Dedifferentiated amniotic fluid mesenchymal stem cell (primary cell): ENCODE measurements around the gene IGFBP4.

Experiments used
- DNase-seq: peaks from one replicate; pipeline ENCODE4 v3.0.0-alpha.2; 2016; ENCODE audit errors: extremely low spot score

The IGFBP4 gene

DNA sequence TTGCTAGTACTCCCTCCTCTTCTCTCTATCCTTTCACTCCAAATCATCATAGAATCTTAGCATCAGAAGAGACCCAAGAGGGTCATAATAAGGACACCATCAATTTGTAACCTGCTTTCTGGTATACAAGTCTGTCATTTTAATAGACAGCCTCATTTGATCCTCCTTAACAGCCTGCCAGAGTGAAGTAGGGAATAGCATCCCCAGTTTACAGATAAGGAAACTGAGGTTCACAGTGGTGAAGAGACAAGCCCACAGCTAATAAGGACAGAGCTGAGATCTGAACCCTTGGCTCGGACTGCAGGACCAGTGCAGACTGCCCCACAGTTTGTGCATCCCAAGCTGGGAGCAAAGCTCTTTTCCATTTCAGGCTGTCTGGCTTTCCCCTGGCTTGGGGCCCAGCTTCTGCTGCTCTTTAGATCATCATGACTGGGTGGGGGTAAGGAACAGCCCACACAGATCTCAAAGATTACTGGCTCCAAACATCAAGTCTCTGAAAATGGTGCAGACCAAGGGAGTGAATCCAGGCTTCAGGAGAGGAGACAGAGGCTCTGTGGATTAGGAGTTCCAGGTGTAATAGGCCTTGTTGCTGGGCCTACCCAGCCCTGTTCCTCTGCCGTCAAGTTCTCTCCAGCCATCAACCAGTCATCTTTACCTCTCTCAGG, 10.3 kb upstream of the IGFBP4 start:
- peak; percentile 59 for DNase-seq

- no peak for DNase-seq
Measured at GRCh38 chr17:40433551-40434415, 9.5 kb upstream of the IGFBP4 start.

- no peak for DNase-seq
Measured at GRCh38 chr17:40436636-40437035, 6.6 kb upstream of the IGFBP4 start.

DNA sequence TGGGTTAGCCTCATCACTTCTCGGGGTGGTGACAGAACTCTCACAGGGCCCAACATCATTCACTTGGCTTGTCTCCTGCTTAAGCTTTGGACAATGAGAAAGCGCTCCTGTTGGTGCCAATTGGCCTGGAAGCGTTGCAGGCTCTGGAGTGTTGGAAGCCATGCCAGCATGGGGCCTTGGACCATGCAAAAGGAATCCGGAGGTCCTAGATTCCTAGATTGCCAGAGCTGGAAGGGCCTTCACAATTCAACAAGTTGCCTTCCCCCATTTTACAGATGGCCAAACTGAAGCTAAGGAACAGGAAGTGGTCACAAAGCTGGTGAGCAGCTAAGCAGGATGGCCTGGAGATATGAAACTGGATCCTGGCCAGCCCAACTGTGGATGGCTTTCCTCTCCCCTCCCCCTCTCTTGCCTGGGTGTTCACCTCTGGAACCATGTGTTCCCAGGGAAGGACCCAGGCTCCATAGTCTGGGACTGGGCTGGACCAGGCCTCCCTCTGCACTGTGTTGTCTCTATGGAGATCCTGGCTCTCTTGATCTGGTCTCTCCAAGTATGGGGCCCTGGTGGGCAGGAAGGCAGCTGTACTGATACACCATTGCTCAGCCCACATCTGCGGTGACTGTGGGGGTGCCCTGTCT, 6.0 kb upstream of the IGFBP4 start:
- no peak for DNase-seq

GRCh38 chr17:40440166-40440565, 3.1 kb upstream of the IGFBP4 start:
- DNase-seq = no peak

GRCh38 chr17:40442392-40443195, 656 bp upstream of the IGFBP4 start:
- DNase-seq = no peak

GRCh38 chr17:40443988-40444899, 994 bp downstream of the IGFBP4 start:
- DNase-seq = no peak

GRCh38 chr17:40445751-40446468, 2.7 kb downstream of the IGFBP4 start:
- no peak for DNase-seq

DNA sequence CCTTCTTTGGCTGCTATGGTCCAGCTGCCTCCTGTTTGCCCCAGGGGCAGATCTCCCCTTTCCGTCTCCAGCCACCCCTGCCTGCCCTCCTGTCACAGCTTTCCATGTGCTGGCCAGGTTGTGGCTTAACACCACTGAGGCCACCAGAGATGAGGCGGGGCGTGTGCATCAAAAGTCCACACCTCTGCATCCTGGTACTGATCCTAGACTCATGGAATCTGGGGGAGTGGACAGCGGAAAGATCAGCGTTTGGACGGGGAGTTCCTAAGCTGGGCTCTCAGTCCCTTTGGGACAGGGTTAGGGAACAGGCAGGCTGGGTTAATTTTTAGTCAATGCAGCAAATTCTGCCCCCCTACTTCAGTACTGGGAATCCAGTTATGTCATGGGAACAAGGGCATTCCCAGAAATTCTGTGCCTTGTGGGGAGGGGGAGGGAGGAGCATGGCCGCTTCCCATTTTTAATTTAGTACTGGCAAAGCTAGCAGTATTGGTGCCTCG, 3.9 kb downstream of the IGFBP4 start:
- no peak for DNase-seq

GRCh38 chr17:40447806-40448205, 4.6 kb downstream of the IGFBP4 start:
- no peak for DNase-seq

DNA sequence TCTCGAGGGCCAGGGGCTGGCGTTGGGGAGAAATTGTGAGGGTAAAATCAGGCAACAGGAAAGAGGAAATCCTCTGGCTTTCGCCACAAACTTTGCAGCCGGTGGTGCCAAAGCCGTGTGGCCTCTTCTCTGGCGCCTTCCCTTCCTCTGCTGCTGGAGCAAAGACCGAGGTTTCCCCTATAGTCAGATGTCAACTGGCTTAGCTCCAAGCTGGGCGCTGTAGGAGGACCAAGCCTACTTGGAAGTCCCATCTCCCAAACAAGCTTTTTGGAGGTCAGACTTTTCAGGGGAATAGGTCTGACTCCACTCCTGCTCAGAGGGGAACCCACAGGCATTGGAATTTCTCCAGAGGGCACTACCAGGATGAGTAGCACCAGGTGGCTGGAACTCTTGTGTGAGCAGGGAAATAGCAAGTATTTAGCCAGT, 5.0 kb downstream of the IGFBP4 start:
- DNase-seq = no peak

DNA sequence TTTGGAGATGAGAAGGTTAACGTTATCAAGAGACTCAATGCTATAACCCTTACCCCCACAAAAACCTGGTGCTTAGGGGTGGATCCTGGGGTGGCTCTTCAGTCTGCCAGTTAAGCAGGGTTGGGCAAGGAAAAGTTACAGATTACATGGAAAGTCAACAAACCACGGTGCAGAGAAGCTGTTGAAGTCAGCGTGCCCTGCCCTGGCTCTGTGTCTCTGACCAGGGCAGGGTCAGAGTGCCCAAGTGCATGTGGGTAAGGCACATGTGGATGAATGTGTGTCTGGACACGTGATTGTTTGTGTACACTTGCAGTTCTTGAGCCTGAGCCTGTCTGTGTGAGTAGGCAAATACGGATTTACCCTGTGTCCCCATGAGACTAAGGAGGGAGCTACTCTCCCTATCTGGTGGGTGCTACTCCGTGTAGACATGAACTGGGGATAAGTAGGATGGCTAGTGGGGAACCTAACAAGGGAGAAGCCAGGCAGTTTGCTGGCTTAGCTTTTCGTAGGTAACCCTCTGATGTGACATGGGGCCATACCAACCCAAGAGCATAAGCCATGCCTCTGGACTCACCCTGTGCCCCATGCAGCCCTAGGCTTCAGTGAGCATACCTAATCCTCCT, 5.5 kb downstream of the IGFBP4 start:
- no peak for DNase-seq

DNA sequence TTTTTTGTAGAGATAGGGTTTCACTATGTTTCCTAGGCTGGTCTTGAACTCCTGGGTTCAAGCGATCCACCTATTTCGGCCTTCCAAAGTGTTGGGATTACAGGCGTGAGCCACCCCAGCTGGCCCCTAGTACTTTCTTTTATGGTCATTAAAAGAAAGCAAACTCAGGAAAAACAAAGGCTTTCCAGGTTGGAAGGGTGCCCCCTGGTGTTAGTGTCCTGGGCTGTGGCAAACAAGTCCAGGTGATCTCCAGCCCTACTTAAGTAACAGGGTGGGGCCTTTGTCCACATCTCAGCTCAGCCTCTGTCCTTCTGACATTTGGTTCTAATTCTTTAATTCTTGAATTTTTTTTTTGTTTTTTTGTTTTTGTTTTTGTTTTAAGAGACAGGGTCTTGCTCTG, 6.9 kb downstream of the IGFBP4 start:
- DNase-seq = no peak

DNA sequence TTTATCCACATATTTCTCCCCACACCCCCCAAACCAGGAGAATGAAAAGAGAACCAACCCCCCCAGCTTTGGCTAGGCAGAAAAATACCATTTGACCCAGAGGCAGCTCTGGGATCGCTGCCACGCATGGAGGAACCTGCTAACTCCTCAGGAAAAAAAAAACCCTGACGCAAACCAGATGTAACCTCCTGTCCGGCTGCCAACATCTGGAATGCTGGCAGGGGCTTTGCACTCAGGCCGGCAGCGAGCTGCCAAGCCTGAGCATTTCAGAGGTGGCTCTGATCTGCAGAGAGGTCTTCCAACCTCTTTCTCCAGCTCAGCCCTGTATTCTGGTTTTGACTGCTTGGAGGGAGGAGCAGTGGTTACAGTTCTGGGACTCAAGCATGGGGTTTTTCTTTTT, 8.2 kb downstream of the IGFBP4 start:
- DNase-seq = peak; percentile 92

DNA sequence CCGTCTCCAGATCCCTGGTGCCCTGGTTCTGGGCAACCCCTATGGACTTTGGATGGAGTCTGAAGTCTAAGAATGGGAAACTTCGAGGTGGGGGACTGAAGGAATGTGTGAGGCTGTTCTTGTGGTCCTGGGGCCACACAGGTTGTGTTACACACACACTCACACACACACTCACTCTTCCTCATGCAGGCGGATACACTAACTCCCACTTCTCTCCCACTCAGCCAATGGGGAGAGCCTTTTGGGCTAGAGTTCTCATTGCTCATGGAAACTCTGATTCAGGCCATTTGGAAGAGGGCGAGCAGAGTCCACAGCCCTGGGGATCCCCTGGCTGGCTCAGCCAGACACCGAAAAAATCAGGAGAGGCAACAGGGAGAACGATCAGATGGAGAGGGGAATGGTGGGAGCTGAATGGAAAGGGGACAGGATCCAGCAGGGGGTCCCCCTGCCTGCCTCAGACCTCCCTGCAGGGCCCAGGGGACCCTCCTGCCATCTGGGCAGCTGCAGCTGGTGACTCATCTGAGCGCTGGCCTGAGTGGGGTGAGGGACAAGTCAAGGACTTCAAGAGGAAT, 9.1 kb downstream of the IGFBP4 start:
- DNase-seq = peak; percentile 79

DNA sequence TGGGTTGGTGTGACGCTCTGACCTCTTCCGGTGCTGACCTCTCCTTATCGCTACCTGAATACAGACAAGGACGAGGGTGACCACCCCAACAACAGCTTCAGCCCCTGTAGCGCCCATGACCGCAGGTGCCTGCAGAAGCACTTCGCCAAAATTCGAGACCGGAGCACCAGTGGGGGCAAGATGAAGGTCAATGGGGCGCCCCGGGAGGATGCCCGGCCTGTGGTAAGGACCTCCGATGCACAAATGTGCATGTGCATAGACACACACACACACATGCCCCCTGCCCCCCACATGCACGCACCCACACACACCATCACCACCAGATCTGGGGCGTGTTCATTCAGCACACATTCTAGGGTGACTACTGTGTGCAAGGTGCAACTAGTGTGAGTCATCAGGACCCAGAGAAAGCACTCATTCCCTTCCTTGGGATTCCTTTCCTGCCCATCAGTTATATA, 9.7 kb downstream of the IGFBP4 start:
- no peak for DNase-seq

DNA sequence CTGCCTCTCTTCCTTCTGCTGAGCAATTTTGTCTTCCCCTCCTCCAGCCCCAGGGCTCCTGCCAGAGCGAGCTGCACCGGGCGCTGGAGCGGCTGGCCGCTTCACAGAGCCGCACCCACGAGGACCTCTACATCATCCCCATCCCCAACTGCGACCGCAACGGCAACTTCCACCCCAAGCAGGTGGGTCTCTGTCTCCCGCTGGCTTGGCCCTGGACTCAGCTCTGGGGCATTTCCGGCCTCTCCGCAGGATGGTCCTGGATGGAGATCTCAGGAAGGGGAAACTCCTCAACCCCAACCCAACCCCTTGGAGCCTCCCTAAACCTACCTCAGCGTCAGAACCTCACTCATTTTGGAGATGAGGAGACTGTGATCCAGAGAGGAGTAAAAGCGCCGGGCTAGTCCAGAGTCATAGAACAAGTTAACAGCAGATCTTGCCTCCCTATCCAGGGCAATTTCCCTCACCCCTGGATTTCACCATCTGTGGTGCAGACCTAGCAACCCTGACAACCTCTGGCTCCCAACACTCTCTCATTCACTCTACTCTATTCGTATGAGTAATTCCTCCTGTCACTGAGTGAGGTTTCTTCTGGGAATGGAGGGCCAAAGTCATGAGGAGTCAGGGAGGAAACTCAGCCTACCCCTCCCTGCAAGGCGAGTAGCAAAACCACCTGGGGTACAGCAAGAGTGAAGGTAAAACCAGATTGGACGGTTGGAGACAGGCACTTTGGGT, 10.8 kb downstream of the IGFBP4 start:
- no peak for DNase-seq

DNA sequence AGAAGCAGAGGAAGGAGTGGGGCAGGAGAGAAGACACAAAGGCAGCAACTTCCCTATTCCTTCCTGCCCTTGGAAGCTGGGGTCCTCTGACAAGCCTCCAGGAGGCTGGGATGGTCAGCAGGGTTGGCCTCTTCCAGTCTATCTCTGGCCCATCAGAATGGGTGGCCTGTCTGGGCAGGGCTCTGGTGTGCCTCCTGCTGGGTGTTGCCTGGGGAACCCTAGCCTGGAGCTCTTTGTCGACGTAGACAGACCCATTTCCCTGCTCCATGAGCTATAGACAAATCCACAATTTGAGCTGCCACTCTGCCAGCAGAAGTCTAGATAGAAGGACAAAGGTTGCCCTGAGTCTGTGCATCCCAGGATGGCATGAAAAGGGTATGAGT, 11.4 kb downstream of the IGFBP4 start:
- no peak for DNase-seq
